BLaER1 treated with 17β-estradiol and CSF1 and Interleukin-3, amounts not matched to agents 10 nM and 100 nM (cell line): ENCODE results near the gene TAF3.

Source experiments
- H3K27ac ChIP-seq, 11 experiments: shearing (Covaris generic); formaldehyde crosslinking; 2 replicates each; pipeline ENCODE4 v1.8.1; 2022
- H3K27me3 ChIP-seq, 11 experiments: shearing (Covaris generic); formaldehyde crosslinking; 2 replicates each; pipeline ENCODE4 v1.8.1; 2022
- H3K36me3 ChIP-seq, 11 experiments: shearing (Covaris generic); formaldehyde crosslinking; 2 replicates each; pipeline ENCODE4 v1.8.1; 2022
- H3K4me1 ChIP-seq, 10 experiments: shearing (Covaris generic); formaldehyde crosslinking; 2 replicates each; pipeline ENCODE4 v1.8.1; 2022
- H3K4me2 ChIP-seq, 11 experiments: shearing (Covaris generic); formaldehyde crosslinking; 2 replicates each; pipeline ENCODE4 v1.8.1; 2022
- H3K4me3 ChIP-seq, 10 experiments: shearing (Covaris generic); formaldehyde crosslinking; 2 replicates each; pipeline ENCODE4 v1.8.1; 2022
- H3K9ac ChIP-seq, 11 experiments: shearing (Covaris generic); formaldehyde crosslinking; 2 replicates each; pipeline ENCODE4 v1.8.1; 2022
- H3K9me3 ChIP-seq, 11 experiments: shearing (Covaris generic); formaldehyde crosslinking; replicated peaks in 1 of 11; 2 replicates each; pipeline ENCODE4 v1.8.1; 2022
- H4K20me1 ChIP-seq, 11 experiments: shearing (Covaris generic); formaldehyde crosslinking; 2 replicates each; pipeline ENCODE4 v1.8.1; 2022
- Cebpa-rat ChIP-seq, 11 experiments: shearing (Covaris generic); IDR thresholded peaks; 2 replicates each; pipeline ENCODE4 v1.8.1; 2022

Gene TAF3

DNA sequence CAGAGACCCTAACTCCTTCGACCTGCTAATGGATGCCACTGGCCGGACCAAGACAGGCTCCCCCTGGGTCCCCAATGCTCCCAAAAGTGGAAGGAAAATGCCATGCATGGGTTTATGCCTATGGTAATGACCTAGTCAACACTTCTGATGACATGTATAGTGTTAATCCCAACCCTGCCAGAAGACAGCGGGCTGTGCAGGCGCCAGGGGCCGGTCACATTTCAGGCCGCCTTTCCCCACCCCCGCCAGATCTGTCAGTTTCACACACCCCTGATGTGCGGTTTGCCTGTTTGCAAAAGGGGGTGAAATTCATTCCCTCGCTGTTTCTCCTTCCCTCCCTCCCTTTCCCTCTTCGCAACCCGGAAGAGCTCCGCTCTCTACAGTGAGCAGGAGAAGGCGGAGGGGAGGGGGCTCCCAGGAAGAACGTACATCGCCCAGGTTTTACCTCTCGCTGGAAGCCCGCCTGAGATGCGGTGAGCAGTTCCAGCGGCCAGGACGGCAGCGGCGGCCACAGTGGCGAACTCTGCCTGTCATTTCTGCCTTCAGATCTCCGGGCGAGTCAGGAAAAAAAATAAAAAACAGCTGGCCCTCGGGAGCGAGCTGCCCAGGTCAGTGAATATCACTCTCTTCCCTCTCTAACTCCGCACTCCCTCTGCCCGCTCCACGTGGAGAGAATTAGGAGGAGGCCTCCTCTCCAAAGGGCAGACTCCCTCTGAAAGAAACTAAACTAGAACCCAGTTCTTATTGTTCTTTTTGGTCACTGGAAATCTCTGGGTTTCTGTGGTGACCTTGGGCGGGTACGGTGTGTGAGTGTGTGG lies 226.8 kb downstream of the TAF3 start:
- Histone ChIP-seq H3K9me3 (peaks cover 0 to 11% (median 5%) of the 10 kb centered on the region in 11 experiments; a peak in 9 of 22 replicates), H3K27ac (no peak overlapping the region), H3K4me1 (peaks cover 12 to 45% (median 27%) of the 10 kb centered on the region in 10 experiments; a peak in 19 of 20 replicates), H4K20me1 (peaks cover 0 to 96% (median 85%) of the 10 kb centered on the region in 11 experiments; a peak in 19 of 22 replicates), H3K9ac (peak overlapping the region in 2 of 11 experiments; percentile 30 to 31; a peak in 1 of 22 replicates), H3K27me3 (peaks cover 100% of the 10 kb centered on the region in 11 experiments), H3K4me3 (peak overlapping the region in 7 of 10 experiments; percentile 6 to 53 (median 35); a peak in 9 of 20 replicates), H3K36me3 (no peaks in the 10 kb centered on the region), H3K4me2 (peak overlapping the region; percentile 11 to 92 (median 47); a peak in 17 of 22 replicates)
- no peak for TF ChIP-seq Cebpa-rat (IDR thresholded peaks at IDR 0.05)

GRCh38 chr10:8045726-8046494 lies 227.6 kb downstream of the TAF3 start:
- peaks cover 100% of the 10 kb centered on the region in 11 experiments for H3K27me3 ChIP-seq
- H3K4me2 ChIP-seq, result peak overlapping the region in 2 of 11 experiments; percentile 76 to 92; a peak in 6 of 22 replicates
- no peak overlapping the region for H3K27ac ChIP-seq
- peaks cover 0 to 96% (median 90%) of the 10 kb centered on the region in 11 experiments; a peak in 19 of 22 replicates for H4K20me1 ChIP-seq
- H3K9ac ChIP-seq, result no peak overlapping the region
- peaks cover 18 to 53% (median 34%) of the 10 kb centered on the region in 10 experiments; a peak in 19 of 20 replicates for H3K4me1 ChIP-seq
- no peak for TF ChIP-seq Cebpa-rat (IDR thresholded peaks at IDR 0.05)
- peaks cover 0 to 11% (median 5%) of the 10 kb centered on the region in 11 experiments; a peak in 9 of 22 replicates for H3K9me3 ChIP-seq
- peak overlapping the region in 3 of 10 experiments; percentile 11 to 48 (median 47); a peak in 3 of 20 replicates for H3K4me3 ChIP-seq
- no peaks in the 10 kb centered on the region for H3K36me3 ChIP-seq

DNA sequence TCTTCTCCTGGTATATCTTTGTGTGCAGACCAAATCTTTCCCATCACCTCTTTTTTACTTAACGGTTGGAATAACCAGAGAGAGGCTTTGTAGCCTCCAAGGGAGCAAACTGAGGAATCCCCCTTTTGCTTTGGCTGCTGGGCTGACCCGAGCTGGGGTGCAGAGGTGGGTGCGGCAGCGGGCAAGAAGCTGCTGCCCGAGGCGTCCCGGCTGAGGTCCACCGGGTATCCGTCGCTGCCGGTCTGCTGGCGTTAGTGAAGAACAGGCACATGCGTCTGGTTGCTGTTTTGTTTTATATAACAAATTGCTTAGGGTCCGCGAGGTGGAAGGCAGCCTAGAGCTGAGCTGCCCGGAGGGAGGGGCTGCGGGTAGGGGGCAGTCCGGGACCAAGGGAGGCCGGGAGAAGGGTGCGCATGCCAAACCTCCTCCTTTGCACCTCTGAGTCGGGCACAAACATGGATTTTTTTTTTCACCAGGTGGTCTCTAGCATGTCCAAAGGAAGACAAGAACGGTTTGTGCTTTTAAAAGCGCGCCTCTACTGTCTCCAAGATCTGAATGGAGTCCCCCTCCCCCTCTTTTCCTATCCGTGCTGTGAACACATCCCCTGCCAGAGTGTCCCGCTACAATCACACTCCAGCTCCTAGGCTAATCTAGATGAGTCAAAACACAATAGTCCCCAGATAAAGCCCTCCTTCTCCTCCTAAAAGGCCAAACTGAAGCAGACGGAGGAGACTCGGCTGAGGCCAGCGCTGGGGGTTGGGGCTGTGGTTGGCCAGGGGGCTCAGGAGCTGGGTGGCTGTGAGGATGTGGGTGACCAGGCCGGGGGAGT lies 229.4 kb downstream of the TAF3 start:
- H3K27ac ChIP-seq, result no peak overlapping the region
- H3K4me1 ChIP-seq, result peaks cover 18 to 46% (median 34%) of the 10 kb centered on the region in 10 experiments; a peak in 19 of 20 replicates
- peaks cover 0 to 97% (median 92%) of the 10 kb centered on the region in 11 experiments; a peak in 19 of 22 replicates for H4K20me1 ChIP-seq
- peaks cover 0 to 11% (median 5%) of the 10 kb centered on the region in 11 experiments; a peak in 9 of 22 replicates for H3K9me3 ChIP-seq
- H3K9ac ChIP-seq, result no peak overlapping the region
- peaks cover 99 to 100% (median 100%) of the 10 kb centered on the region in 11 experiments for H3K27me3 ChIP-seq
- H3K36me3 ChIP-seq, result no peaks in the 10 kb centered on the region
- H3K4me3 ChIP-seq, result no peak overlapping the region
- H3K4me2 ChIP-seq, result no peak overlapping the region
- no peak for TF ChIP-seq Cebpa-rat (IDR thresholded peaks at IDR 0.05)

GRCh38 chr10:8048281-8049008 lies 230.1 kb downstream of the TAF3 start:
- peaks cover 18 to 52% (median 34%) of the 10 kb centered on the region in 10 experiments; a peak in 19 of 20 replicates for H3K4me1 ChIP-seq
- peaks cover 0 to 6% (median 5%) of the 10 kb centered on the region in 11 experiments; a peak in 9 of 22 replicates for H3K9me3 ChIP-seq
- H3K4me3 ChIP-seq, result no peak overlapping the region
- H4K20me1 ChIP-seq, result peaks cover 0 to 97% (median 91%) of the 10 kb centered on the region in 11 experiments; a peak in 19 of 22 replicates
- no peak for TF ChIP-seq Cebpa-rat (IDR thresholded peaks at IDR 0.05)
- H3K27me3 ChIP-seq, result peaks cover 99 to 100% (median 100%) of the 10 kb centered on the region in 11 experiments
- no peak overlapping the region for H3K9ac ChIP-seq
- no peaks in the 10 kb centered on the region for H3K36me3 ChIP-seq
- H3K27ac ChIP-seq, result no peak overlapping the region
- peak overlapping the region in 4 of 11 experiments; percentile 72 to 90 (median 82); a peak in 3 of 22 replicates for H3K4me2 ChIP-seq

DNA sequence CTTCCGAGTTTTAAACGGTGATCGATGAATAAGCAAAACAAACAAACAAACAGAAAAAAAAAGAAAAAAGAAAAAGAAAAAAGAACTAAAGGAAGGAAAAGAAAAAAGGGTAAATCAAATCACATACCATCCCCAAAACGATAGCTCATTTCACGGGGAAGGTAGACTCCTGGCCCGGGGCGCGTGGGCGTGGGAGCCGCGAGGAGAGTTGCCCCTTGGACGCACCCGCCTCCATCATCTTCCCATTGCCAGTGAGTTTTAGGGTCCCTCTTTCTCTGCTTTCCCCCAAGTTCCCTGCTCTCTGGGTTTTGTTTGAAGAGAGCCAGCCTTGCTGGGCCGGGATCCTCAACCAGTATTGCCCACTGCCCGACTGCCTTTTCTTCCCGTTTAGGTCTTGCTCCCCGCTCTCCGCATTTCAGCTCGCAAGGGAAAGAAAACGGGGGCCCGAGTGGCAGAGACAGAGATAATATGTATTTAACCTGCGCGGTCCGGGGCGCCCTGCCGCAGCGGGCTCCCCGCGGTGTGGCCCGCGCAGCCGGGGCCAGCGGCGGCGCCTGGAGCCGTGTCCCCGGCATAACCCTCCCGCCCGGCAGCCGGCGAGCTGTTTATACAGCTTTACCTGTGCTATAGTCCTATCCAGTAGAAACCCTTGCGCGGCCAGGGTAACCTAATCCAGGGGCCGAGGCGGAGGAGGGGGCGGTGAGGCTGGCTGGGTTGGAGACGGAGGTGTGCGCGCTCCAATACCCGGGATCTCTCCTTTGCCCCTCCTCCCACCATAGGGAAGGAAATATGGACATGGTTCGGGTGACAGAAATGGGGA lies 230.9 kb downstream of the TAF3 start:
- no peaks in the 10 kb centered on the region for H3K36me3 ChIP-seq
- no peak for TF ChIP-seq Cebpa-rat (IDR thresholded peaks at IDR 0.05)
- peak overlapping the region; percentile 13 to 62 (median 48); a peak in 17 of 20 replicates for H3K4me3 ChIP-seq
- H3K9me3 ChIP-seq, result no peaks in the 10 kb centered on the region
- peak overlapping the region; percentile 68 to 92 (median 77) for H3K4me2 ChIP-seq
- peaks cover 25 to 53% (median 36%) of the 10 kb centered on the region in 10 experiments; a peak in 19 of 20 replicates for H3K4me1 ChIP-seq
- H3K9ac ChIP-seq, result no peak overlapping the region
- H4K20me1 ChIP-seq, result peaks cover 0 to 99% (median 84%) of the 10 kb centered on the region in 11 experiments; a peak in 19 of 22 replicates
- peaks cover 99 to 100% (median 100%) of the 10 kb centered on the region in 11 experiments for H3K27me3 ChIP-seq
- H3K27ac ChIP-seq, result no peak overlapping the region

GRCh38 chr10:8049865-8050555 lies 231.7 kb downstream of the TAF3 start:
- Histone ChIP-seq H3K27ac (no peak overlapping the region), H4K20me1 (peaks cover 0 to 96% (median 78%) of the 10 kb centered on the region in 11 experiments; a peak in 19 of 22 replicates), H3K4me3 (peak overlapping the region; percentile 13 to 62 (median 48)), H3K4me2 (peak overlapping the region; percentile 68 to 92 (median 77)), H3K9me3 (peaks cover 0 to 4% (median 2%) of the 10 kb centered on the region in 11 experiments; a peak in 12 of 22 replicates), H3K9ac (peak overlapping the region in 2 of 11 experiments; percentile 2 to 34; a peak in 1 of 22 replicates), H3K27me3 (peaks cover 99 to 100% (median 100%) of the 10 kb centered on the region in 11 experiments), H3K4me1 (peaks cover 28 to 52% (median 34%) of the 10 kb centered on the region in 10 experiments; a peak in 19 of 20 replicates), H3K36me3 (no peaks in the 10 kb centered on the region)
- TF ChIP-seq Cebpa-rat (IDR thresholded peaks at IDR 0.05), result no peak
